Neural progenitor cell (in vitro differentiated cells): Measurements from ENCODE around the gene SNAPC5. TPM values are rescaled to one million over a fixed set of nuclear protein-coding genes. Genes with fewer than 3 reads are reported as not detected.
"Not testable (repeated sequence)": the region's sequence is repeated elsewhere in the genome, so short reads cannot be mapped to it uniquely, and the experiment has no call there.

ENCODE experiments used
- DNase-seq: peaks from one replicate; pipeline ENCODE4 v3.0.0-alpha.2; 2016; ENCODE audit warnings: low spot score
- H2AFZ ChIP-seq: fragments of 200-600 bp; sonication (generic); replicated peaks from 2 replicates; pipeline ENCODE4 v1.6.1; 2016; ENCODE audit warnings: antibody characterized with exemption
- H3F3A ChIP-seq: fragments of 200-600 bp; sonication (generic); 2 replicates; pipeline ENCODE4 v1.6.1; 2016; ENCODE audit warnings: antibody characterized with exemption, low read depth
- H3K27ac ChIP-seq: fragments of 200-600 bp; sonication (generic); 2 replicates; pipeline ENCODE4 v1.5.1; 2016; ENCODE audit warnings: mild to moderate bottlenecking
- H3K27me3 ChIP-seq: fragments of 200-600 bp; sonication (generic); 2 replicates; pipeline ENCODE4 v1.6.1; 2016; ENCODE audit warnings: mild to moderate bottlenecking, moderate library complexity
- H3K36me3 ChIP-seq: fragments of 200-600 bp; sonication (generic); 2 replicates; pipeline ENCODE4 v1.5.1; 2016
- H3K4me1 ChIP-seq: fragments of 200-600 bp; sonication (generic); 2 replicates; pipeline ENCODE4 v1.6.1; 2016; ENCODE audit warnings: mixed run types
- H3K4me2 ChIP-seq: fragments of 200-600 bp; sonication (generic); 2 replicates; pipeline ENCODE4 v1.6.1; 2016
- H3K4me3 ChIP-seq: fragments of 200-600 bp; sonication (generic); 2 replicates; pipeline ENCODE4 v1.5.1; 2016
- H3K79me2 ChIP-seq: fragments of 200-600 bp; sonication (generic); 2 replicates; pipeline ENCODE4 v1.6.1; 2016; ENCODE audit warnings: low read depth
- H3K9ac ChIP-seq: fragments of 200-600 bp; sonication (generic); 2 replicates; pipeline ENCODE4 v1.6.1; 2016
- H3K9me3 ChIP-seq: fragments of 200-600 bp; sonication (generic); 2 replicates; pipeline ENCODE4 v1.5.1; 2016; ENCODE audit warnings: low read depth
- H4K20me1 ChIP-seq: fragments of 200-600 bp; sonication (generic); 2 replicates; pipeline ENCODE4 v1.6.1; 2016; ENCODE audit warnings: low read depth
- H3K27ac Mint-ChIP-seq: 3 replicates; pipeline ENCODE4 v1.8.0; 2021; ENCODE audit warnings: mixed read lengths
- H3K27me3 Mint-ChIP-seq: 2 replicates; pipeline ENCODE4 v1.8.0; 2022; ENCODE audit warnings: low read depth, mild to moderate bottlenecking, inconsistent platforms, moderate library complexity, mixed read lengths; ENCODE audit not compliant: insufficient read depth
- H3K36me3 Mint-ChIP-seq: 3 replicates; pipeline ENCODE4 v1.8.0; 2021; ENCODE audit warnings: mixed read lengths
- H3K4me1 Mint-ChIP-seq: 3 replicates; pipeline ENCODE4 v1.8.0; 2021; ENCODE audit warnings: mixed read lengths
- H3K4me3 Mint-ChIP-seq: 3 replicates; pipeline ENCODE4 v1.8.0; 2021; ENCODE audit warnings: mild to moderate bottlenecking, moderate library complexity, mixed read lengths
- H3K9me3 Mint-ChIP-seq: 3 replicates; pipeline ENCODE4 v1.8.0; 2020; ENCODE audit warnings: mixed read lengths
- CTCF ChIP-seq: fragments of 200-600 bp; sonication (generic); IDR thresholded peaks from 2 replicates; pipeline ENCODE4 v1.5.1; 2017; ENCODE audit warnings: antibody characterized with exemption, mild to moderate bottlenecking
- EZH2 ChIP-seq: fragments of 200-600 bp; sonication (generic); IDR thresholded peaks from 2 replicates; pipeline ENCODE4 v1.6.1; 2017; ENCODE audit warnings: antibody characterized with exemption, mild to moderate bottlenecking, moderate library complexity
- EZH2phosphoT487 ChIP-seq: fragments of 200-600 bp; sonication (generic); IDR thresholded peaks from 2 replicates; pipeline ENCODE4 v1.6.1; 2017; ENCODE audit warnings: antibody characterized with exemption
- total RNA-seq: library from RNA; depleted of rRNA; stranded (reverse); fragments of >200 nt; gene quantifications from 2 replicates; pipeline ENCODE4 v1.2.3, GENCODE V29; 2015; ENCODE audit warnings: low replicate concordance

SNAPC5 gene
- total RNA-seq, 1 donor from 2014 or later = 32.7 TPM

- H3K9me3 Mint-ChIP-seq = peaks cover 7% of the 10 kb centered on the region
- no peak for DNase-seq
- no peaks in the 10 kb centered on the region for H3K36me3 ChIP-seq
- no peaks in the 10 kb centered on the region for H3K79me2 ChIP-seq
- H3K27me3 Mint-ChIP-seq = no peaks in the 10 kb centered on the region
- no peak overlapping the region for H3K4me3 ChIP-seq
- H4K20me1 ChIP-seq = no peaks in the 10 kb centered on the region
- H3K9me3 ChIP-seq = no peaks in the 10 kb centered on the region
- H3K4me1 ChIP-seq = no peaks in the 10 kb centered on the region
- no peak overlapping the region for H3K27ac Mint-ChIP-seq
- no peak overlapping the region for H3K4me3 Mint-ChIP-seq
- TF ChIP-seq EZH2 = no peak
- no peak for TF ChIP-seq EZH2phosphoT487
- no peak for TF ChIP-seq CTCF
- no peaks in the 10 kb centered on the region for H3F3A ChIP-seq
- no peaks in the 10 kb centered on the region for H3K27me3 ChIP-seq
- H3K4me1 Mint-ChIP-seq = no peaks in the 10 kb centered on the region
- no peak overlapping the region for H3K9ac ChIP-seq
- H3K36me3 Mint-ChIP-seq = peaks cover 23% of the 10 kb centered on the region
- no peak overlapping the region for H3K27ac ChIP-seq
- H3K4me2 ChIP-seq = no peak overlapping the region
- H2AFZ ChIP-seq = no peak overlapping the region
These were observed 34.9 kb downstream of the SNAPC5 start for GRCh38 chr15:66462627-66463026.

- no peaks in the 10 kb centered on the region for H3K27me3 Mint-ChIP-seq
- Histone ChIP-seq H3K27me3 (no peaks in the 10 kb centered on the region), H3K27ac (no peak overlapping the region), H3K79me2 (no peaks in the 10 kb centered on the region), H3K9me3 (no peaks in the 10 kb centered on the region), H3K36me3 (no peaks in the 10 kb centered on the region), H3K9ac (no peak overlapping the region), H2AFZ (no peak overlapping the region), H3F3A (no peaks in the 10 kb centered on the region), H3K4me3 (no peak overlapping the region), H4K20me1 (no peaks in the 10 kb centered on the region), H3K4me1 (no peaks in the 10 kb centered on the region), H3K4me2 (no peak overlapping the region)
- H3K27ac Mint-ChIP-seq = no peak overlapping the region
- TF ChIP-seq CTCF (no peak), EZH2phosphoT487 (no peak), EZH2 (no peak)
- no peak overlapping the region for H3K4me3 Mint-ChIP-seq
- H3K9me3 Mint-ChIP-seq = peaks cover 5% of the 10 kb centered on the region
- no peak for DNase-seq
- H3K4me1 Mint-ChIP-seq = no peaks in the 10 kb centered on the region
- H3K36me3 Mint-ChIP-seq = peaks cover 20% of the 10 kb centered on the region
These were observed 35.6 kb downstream of the SNAPC5 start for GRCh38 chr15:66461917-66462316.

GRCh38 chr15:66461294-66461693 lies 36.3 kb downstream of the SNAPC5 start:
- H2AFZ ChIP-seq, H4K20me1 ChIP-seq, H3K4me1 ChIP-seq, H3K27me3 Mint-ChIP-seq, H3F3A ChIP-seq, H3K4me2 ChIP-seq, H3K27ac Mint-ChIP-seq, H3K4me3 ChIP-seq, H3K27ac ChIP-seq, H3K36me3 ChIP-seq, H3K9ac ChIP-seq, H3K79me2 ChIP-seq, H3K4me1 Mint-ChIP-seq, H3K27me3 ChIP-seq, H3K4me3 Mint-ChIP-seq, H3K9me3 ChIP-seq, DNase-seq, H3K9me3 Mint-ChIP-seq: not testable (repeated sequence)
- peaks cover 20% of the 10 kb centered on the region for H3K36me3 Mint-ChIP-seq

- no peak for DNase-seq
- Histone ChIP-seq H3K27ac (no peak overlapping the region), H2AFZ (no peak overlapping the region), H4K20me1 (no peaks in the 10 kb centered on the region), H3K9me3 (no peaks in the 10 kb centered on the region), H3K36me3 (no peaks in the 10 kb centered on the region), H3K9ac (no peak overlapping the region), H3K79me2 (no peaks in the 10 kb centered on the region), H3F3A (no peaks in the 10 kb centered on the region), H3K4me1 (no peaks in the 10 kb centered on the region), H3K4me3 (no peak overlapping the region), H3K4me2 (no peak overlapping the region), H3K27me3 (no peaks in the 10 kb centered on the region)
- Mint-ChIP-seq H3K9me3 (no peaks in the 10 kb centered on the region), H3K27me3 (no peaks in the 10 kb centered on the region), H3K4me1 (no peaks in the 10 kb centered on the region), H3K36me3 (peaks cover 11% of the 10 kb centered on the region), H3K27ac (no peak overlapping the region), H3K4me3 (no peak overlapping the region)
- TF ChIP-seq EZH2 (no peak), EZH2phosphoT487 (no peak), CTCF (no peak)
These were observed 37.5 kb downstream of the SNAPC5 start for GRCh38 chr15:66459818-66460615.
